ENCODE data around the gene IL25. TPM values are rescaled to one million over a fixed set of nuclear protein-coding genes. Genes with fewer than 3 reads are reported as not detected.

The IL25 gene
- total and polyA plus RNA-seq, 2 of the 13 experiments (the other 11 are each of a cell fraction or from before 2014, with no cell fraction given): not detected

DNA sequence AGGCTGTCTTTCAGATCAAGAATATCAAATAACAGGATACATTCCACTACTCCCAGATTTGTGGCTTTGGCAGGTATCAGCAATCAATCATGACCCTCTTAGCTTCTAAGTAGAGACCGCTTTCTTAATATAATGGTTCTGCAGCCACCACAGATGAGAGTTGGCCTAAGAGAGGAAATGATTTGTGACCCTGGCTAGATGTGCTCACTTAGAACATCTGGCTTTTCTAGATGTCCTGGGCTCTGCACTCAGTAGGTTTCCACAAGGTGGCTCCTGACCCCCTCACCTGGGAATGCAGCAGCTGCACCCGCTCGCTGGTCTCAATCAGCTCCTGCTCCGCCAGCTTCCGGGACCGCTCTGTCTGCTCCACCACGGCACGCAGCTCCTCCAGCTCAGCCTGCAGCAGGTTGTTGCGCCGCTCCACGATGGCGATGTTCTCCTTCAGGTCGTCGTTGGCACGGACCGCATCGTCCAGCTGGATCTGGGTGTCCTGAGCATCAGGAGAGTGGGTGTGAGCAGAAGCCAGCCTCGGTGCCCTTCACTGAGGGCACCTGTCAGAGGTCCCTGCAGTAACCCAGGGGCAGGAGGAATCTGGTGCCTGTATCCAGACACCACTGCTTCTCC, 13.1 kb downstream of the IL25 start (continued):
- peak; percentile 51; the same call in 1 of the 2 replicates for TF ChIP-seq GABPB1 (CRISPR knock-in tag; IDR thresholded peaks at IDR 0.05)
- no peak for TF ChIP-seq NFYC (CRISPR knock-in tag; IDR thresholded peaks at IDR 0.05)
- 0 out of 2 replicates have a peak, but pooled peaks have one; percentile 3 for TF ChIP-seq TBX2 (CRISPR knock-in tag; IDR thresholded peaks at IDR 0.05; ENCODE audit: borderline replicate concordance)
- TF ChIP-seq, protein P1, sequence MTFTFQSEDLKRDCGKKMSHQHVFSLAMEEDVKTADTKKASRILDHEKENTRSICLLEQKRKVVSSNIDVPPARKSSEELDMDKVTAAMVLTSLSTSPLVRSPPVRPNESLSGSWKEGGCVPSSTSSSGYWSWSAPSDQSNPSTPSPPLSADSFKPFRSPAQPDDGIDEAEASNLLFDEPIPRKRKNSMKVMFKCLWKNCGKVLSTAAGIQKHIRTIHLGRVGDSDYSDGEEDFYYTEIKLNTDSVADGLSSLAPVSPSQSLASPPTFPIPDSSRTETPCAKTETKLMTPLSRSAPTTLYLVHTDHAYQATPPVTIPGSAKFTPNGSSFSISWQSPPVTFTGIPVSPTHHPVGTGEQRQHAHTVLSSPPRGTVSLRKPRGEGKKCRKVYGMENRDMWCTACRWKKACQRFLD (CRISPR knock-in tag; IDR thresholded peaks at IDR 0.05; ENCODE audit: borderline replicate concordance): no peak
- no peak for TF ChIP-seq NKX3-1 (CRISPR knock-in tag; IDR thresholded peaks at IDR 0.05)
- TF ChIP-seq STAG1 (CRISPR knock-in tag; IDR thresholded peaks at IDR 0.05): peak; percentile 55
- 0 out of 2 replicates have a peak, but pooled peaks have one; percentile 13 for TF ChIP-seq HCFC1 (IDR thresholded peaks at IDR 0.05; ENCODE audit: low read depth, low read length)
- TF ChIP-seq CCAR2 (optimal IDR thresholded peaks at IDR 0.05; ENCODE audit: low read depth, low read length): no peak
- no peak for TF ChIP-seq ZNF629 (CRISPR knock-in tag; conservative IDR thresholded peaks at IDR 0.05)
- TF ChIP-seq HES4 (CRISPR knock-in tag; IDR thresholded peaks at IDR 0.05; ENCODE audit: borderline replicate concordance): 0 out of 2 replicates have a peak, but pooled peaks have one; percentile 21
- TF ChIP-seq, protein P2, sequence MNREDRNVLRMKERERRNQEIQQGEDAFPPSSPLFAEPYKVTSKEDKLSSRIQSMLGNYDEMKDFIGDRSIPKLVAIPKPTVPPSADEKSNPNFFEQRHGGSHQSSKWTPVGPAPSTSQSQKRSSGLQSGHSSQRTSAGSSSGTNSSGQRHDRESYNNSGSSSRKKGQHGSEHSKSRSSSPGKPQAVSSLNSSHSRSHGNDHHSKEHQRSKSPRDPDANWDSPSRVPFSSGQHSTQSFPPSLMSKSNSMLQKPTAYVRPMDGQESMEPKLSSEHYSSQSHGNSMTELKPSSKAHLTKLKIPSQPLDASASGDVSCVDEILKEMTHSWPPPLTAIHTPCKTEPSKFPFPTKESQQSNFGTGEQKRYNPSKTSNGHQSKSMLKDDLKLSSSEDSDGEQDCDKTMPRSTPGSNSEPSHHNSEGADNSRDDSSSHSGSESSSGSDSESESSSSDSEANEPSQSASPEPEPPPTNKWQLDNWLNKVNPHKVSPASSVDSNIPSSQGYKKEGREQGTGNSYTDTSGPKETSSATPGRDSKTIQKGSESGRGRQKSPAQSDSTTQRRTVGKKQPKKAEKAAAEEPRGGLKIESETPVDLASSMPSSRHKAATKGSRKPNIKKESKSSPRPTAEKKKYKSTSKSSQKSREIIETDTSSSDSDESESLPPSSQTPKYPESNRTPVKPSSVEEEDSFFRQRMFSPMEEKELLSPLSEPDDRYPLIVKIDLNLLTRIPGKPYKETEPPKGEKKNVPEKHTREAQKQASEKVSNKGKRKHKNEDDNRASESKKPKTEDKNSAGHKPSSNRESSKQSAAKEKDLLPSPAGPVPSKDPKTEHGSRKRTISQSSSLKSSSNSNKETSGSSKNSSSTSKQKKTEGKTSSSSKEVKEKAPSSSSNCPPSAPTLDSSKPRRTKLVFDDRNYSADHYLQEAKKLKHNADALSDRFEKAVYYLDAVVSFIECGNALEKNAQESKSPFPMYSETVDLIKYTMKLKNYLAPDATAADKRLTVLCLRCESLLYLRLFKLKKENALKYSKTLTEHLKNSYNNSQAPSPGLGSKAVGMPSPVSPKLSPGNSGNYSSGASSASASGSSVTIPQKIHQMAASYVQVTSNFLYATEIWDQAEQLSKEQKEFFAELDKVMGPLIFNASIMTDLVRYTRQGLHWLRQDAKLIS (CRISPR knock-in tag; IDR thresholded peaks at IDR 0.05): no peak
- TF ChIP-seq, protein P3, sequence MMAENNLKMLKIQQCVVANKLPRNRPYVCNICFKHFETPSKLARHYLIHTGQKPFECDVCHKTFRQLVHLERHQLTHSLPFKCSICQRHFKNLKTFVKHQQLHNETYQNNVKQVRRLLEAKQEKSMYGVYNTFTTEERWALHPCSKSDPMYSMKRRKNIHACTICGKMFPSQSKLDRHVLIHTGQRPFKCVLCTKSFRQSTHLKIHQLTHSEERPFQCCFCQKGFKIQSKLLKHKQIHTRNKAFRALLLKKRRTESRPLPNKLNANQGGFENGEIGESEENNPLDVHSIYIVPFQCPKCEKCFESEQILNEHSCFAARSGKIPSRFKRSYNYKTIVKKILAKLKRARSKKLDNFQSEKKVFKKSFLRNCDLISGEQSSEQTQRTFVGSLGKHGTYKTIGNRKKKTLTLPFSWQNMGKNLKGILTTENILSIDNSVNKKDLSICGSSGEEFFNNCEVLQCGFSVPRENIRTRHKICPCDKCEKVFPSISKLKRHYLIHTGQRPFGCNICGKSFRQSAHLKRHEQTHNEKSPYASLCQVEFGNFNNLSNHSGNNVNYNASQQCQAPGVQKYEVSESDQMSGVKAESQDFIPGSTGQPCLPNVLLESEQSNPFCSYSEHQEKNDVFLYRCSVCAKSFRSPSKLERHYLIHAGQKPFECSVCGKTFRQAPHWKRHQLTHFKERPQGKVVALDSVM (CRISPR knock-in tag; IDR thresholded peaks at IDR 0.05): no peak
- TF ChIP-seq, protein P4, sequence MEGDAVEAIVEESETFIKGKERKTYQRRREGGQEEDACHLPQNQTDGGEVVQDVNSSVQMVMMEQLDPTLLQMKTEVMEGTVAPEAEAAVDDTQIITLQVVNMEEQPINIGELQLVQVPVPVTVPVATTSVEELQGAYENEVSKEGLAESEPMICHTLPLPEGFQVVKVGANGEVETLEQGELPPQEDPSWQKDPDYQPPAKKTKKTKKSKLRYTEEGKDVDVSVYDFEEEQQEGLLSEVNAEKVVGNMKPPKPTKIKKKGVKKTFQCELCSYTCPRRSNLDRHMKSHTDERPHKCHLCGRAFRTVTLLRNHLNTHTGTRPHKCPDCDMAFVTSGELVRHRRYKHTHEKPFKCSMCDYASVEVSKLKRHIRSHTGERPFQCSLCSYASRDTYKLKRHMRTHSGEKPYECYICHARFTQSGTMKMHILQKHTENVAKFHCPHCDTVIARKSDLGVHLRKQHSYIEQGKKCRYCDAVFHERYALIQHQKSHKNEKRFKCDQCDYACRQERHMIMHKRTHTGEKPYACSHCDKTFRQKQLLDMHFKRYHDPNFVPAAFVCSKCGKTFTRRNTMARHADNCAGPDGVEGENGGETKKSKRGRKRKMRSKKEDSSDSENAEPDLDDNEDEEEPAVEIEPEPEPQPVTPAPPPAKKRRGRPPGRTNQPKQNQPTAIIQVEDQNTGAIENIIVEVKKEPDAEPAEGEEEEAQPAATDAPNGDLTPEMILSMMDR (CRISPR knock-in tag; IDR thresholded peaks at IDR 0.05): peak; percentile 50
- TF ChIP-seq YEATS4 (CRISPR knock-in tag; IDR thresholded peaks at IDR 0.05; ENCODE audit: borderline replicate concordance): no peak
- TF ChIP-seq, protein P5, sequence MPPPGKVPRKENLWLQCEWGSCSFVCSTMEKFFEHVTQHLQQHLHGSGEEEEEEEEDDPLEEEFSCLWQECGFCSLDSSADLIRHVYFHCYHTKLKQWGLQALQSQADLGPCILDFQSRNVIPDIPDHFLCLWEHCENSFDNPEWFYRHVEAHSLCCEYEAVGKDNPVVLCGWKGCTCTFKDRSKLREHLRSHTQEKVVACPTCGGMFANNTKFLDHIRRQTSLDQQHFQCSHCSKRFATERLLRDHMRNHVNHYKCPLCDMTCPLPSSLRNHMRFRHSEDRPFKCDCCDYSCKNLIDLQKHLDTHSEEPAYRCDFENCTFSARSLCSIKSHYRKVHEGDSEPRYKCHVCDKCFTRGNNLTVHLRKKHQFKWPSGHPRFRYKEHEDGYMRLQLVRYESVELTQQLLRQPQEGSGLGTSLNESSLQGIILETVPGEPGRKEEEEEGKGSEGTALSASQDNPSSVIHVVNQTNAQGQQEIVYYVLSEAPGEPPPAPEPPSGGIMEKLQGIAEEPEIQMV (CRISPR knock-in tag; IDR thresholded peaks at IDR 0.05; ENCODE audit: low read depth): 0 out of 2 replicates have a peak, but pooled peaks have one; percentile 29
- no peak for TF ChIP-seq ZNF883 (CRISPR knock-in tag; IDR thresholded peaks at IDR 0.05; ENCODE audit: not compliant biosample characterization)
- TF ChIP-seq ZSCAN25 (CRISPR knock-in tag; IDR thresholded peaks at IDR 0.05): peak; percentile 48; the same call in 1 of the 2 replicates

All from HepG2 (cell line).